ENCODE results near the gene SCG3.
A peak's percentile ranks its signal among the peaks of the same experiment; 100 is the strongest.

Gene SCG3

GRCh38 chr15:51727141-51727897 lies 46.0 kb downstream of the SCG3 start:
- no peak for DNase-seq (ENCODE audit: low read depth)

- DNase-seq (ENCODE audit: low read depth), result no peak
Measured at GRCh38 chr15:51731549-51732267, 50.4 kb downstream of the SCG3 start.

GRCh38 chr15:51732646-51733045 lies 51.3 kb downstream of the SCG3 start:
- DNase-seq (ENCODE audit: low read depth), result no peak

DNA sequence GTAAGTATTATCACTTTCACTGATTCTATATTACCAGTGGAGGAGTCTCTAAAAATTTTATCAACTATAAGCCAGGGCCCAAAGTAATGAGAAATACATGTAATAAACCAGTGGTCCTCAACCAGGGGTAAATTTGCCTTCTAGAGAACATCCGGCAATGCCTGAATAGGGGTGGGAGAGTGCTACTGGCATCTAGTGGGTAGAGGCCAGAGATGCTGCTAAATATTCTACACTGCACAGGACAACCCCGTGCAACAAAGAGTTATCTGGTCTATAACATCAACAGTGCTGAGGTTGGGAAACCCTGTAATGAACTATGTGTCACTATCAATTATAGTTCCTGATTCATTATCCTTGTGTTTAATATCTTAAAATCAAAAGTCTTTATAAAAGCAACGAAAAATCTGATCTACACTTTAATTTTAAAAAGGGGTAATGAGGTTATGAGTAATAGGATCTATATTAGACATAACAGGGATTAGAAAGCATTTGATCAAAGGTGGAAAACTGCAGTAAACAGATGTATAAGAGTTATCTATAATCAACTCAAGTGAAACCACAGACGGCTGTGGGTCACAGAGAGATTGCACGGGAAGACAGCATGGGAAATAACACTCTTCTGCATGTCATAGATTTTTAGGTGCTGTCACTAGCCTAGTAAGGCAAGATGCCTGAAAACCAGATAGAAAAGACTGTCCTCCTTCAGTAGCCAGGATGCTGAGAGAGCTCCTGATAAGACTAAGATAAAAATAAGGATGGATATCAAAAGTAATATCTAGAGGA lies 54.1 kb downstream of the SCG3 start:
- peak; percentile 2 for DNase-seq (ENCODE audit: low read depth)

DNA sequence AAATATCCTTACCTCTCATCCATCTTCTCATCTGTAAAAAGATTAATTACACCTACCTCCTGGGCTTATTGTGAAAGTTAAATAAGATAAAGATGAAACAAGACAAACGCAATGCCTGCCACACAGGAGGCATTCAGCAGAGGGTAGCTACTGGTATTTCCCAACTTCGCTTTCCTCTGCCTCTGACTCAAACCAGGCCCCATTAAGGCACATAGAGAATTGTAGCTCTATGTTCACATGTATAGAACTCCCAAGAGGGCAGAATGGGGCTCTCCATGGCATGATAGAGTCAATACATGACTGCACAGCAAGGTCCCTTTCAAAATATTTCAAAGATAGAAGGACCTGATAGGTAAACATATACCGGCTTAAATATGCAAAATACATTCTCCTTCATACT lies 54.8 kb downstream of the SCG3 start:
- no peak for DNase-seq (ENCODE audit: low read depth)

- DNase-seq (ENCODE audit: low read depth), result peak; percentile 43
Measured at GRCh38 chr15:51736751-51737521, 55.6 kb downstream of the SCG3 start.

DNA sequence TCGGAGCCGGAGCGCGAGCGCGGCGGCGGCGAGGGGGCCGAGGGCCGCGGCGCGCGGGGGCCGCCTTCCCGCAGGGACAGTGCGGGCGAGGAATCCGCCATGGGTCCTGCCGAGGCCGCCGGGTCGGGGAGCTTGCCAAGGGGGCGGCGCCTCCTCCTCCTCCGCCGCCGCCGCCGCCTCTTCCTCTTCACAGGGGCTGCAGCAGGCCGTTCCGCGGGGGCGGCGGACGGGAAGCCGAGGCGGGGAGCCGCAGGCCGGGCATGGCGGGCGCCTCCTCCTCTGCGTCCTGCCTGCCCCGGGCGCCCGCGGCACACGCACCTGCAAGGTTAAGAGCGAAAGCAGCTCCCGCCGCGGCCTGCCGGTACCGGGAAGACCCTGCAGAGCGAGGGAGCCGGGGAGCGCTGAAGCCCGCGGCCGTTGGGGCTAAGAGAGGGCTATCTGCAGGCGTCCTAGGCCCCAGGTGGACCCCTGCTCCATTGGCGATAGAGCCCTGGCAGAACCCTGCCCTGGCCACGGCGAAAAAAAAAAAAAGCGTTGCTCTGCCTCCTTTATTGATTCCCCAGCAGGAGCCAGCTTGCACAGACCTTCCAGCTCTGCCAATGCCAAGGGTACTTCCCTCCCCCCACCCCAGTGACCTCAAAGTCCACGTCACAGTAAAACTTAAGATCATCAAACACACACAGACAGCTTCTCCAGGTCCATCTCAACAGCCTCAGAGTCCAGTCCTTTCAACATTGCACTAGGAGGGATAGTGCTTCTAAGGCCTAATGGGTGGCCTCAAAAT lies 56.4 kb downstream of the SCG3 start, which contains the start of gene LYSMD2:
TSS of gene LYSMD2 (minus strand) at position 134 of the 784 bp plus-strand sequence. CDS start at position 101, 33 bp downstream.
- peak; percentile 63 for DNase-seq (ENCODE audit: low read depth)

GRCh38 chr15:51738553-51738952 lies 57.2 kb downstream of the SCG3 start:
- DNase-seq (ENCODE audit: low read depth), result no peak

GRCh38 chr15:51739061-51739712 lies 57.9 kb downstream of the SCG3 start:
- DNase-seq (ENCODE audit: low read depth), result no peak

DNA sequence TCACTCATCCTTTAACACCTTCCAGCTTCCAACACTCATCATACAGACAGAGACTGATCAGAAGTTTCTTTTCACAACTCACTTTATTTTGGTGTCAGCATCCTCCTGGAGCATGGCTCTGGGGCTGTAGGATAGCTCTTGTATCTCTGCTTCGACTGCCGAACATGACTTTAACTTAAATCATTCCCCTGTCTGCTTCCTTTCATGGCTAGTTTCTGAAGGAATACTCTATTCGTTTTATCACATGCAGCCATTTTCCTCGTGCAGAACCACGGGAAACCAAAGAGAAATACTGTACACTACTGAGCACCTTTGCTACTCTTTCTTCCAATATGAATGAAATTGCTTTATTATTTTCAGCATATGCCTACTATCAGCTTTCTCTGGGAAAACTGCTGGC lies 68.0 kb downstream of the SCG3 start:
- no peak for DNase-seq (ENCODE audit: low read depth)

GRCh38 chr15:51750186-51750585 lies 68.9 kb downstream of the SCG3 start:
- no peak for DNase-seq (ENCODE audit: low read depth)

DNA sequence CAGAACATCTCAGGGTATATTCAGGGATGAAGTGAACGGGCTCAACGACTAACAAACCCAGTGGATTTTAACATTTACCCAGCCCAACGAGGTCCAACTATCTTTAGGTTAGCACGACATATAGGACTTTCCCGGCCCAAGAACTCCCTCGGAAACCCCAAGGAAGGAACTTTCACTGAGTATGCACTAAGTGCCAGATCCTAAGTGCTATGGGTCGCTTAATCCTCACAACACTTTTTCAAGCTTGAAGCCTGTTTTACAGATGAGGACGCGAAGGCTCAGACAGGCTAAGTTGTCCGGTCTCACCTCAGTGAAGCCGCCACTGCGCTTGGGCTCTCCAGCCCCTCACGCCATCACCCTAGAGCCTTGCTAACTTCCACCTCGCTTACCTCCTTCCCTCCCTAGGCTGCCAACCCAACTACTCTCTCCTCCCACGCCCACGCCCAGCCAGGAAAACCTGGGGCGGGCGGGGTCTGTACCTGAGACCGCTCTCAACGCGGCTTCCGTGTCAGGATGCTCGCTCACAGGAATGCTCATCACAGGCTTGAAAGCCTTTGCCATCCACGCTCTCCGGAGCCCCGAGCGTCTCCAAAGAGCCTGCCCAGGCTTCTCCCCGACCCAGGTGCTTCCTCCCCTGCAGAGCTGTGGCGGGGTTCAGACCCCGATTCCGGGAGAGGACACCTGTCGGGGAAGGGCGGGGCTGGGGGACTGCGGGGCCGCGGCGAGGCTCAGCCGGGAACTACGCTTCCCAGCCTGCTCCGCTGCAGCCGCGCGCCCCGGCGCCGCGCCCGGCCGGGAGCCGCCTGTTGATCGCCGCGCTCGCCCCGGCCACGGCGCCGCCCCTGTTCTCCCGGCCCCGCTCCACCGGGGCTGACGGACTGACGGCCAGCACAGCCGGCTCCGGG lies 69.7 kb downstream of the SCG3 start, which contains the start of gene TMOD2:
TSS of gene TMOD2 (plus strand) at position 806 of the 905 bp plus-strand sequence. CDS start 14,845 bp downstream, outside the sequence.
- peak; percentile 32 for DNase-seq (ENCODE audit: low read depth)

DNA sequence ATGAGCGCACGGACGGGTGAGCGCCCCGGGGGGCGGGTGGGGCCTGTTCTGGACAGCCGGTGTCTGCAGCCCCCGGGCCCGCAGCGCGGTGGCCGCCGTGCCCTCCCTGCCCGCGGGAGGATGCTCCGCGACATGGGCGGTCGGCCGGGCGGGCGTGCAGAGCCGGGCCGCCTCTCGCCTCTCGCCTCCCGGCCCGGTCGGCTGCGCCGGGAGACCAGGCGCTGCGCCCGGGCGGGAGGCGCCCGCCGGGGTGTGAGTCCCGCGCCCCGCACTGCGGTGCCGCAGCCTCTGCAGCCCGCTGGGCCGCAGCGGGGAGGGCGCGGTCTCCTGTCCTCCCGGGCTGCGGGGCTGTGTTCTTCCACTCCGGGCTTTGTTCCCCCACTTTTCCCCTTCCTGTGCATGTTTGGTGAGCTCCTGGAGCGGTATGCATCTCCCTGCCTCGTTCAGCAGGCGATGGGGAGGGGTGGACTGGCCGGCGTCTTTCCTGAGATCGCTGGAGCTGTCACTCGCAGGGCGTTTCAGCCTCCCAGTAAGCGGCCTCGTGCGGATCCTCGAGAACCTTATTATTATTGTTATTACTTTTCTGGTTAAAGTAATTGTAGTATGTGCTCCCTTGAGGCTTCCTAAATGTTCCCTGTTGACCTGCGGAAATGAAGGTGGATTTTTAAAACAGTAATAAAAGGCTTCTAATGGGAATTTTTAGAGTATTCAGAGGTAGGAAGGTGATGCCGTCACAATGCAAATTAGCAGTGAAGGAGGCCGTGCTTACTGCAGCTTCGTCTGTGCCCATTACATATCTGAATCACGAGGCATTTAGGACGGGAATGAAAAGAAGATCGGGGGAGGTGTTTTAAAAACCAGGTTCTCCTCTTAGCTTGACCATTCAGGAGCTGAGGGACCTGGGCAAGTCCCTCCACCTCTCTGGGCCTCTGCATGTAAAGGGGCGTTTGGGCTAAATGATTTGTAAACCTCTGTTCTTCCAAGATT lies 70.7 kb downstream of the SCG3 start:
- no peak for DNase-seq (ENCODE audit: low read depth)

GRCh38 chr15:51752888-51753287 lies 71.6 kb downstream of the SCG3 start:
- DNase-seq (ENCODE audit: low read depth), result no peak

DNA sequence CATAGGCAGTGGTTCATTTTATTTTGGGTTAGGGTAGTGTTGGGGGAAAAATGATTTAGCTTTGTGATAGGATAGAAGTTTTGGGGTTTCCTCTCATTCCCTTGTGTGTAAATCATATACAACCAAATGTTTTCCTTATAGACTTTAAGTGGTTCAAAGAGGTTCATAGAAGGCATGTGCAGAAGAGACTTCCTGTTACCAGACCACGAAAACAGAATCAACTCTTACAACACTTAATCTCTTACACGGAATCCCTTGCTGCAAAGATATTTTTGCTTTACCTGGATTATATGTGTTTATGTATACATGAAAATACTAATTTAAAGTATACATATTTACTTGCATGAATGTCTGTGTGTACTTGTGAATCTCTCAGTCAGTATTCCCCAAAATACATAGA lies 73.0 kb downstream of the SCG3 start:
- no peak for DNase-seq (ENCODE audit: low read depth)

DNA sequence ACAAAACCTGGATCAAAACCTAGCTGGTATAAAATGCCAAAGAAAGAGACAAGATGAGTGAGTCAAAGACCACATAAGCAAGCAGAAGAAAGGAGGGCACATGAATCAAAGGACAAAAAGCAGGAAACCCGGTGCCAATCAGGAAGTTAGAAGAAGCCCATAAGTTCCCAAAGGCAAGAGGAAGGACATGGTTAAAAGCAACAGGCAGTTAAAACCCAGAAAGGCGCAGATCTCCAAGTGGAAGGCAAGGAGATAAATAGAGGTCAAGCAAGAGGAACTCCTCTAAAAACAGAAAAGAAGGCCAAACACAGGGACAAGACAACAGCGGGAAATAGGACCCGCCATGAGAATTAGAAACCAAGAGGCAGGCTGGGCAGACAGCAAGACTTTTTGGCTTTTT lies 74.5 kb downstream of the SCG3 start:
- no peak for DNase-seq (ENCODE audit: low read depth)

GRCh38 chr15:51756482-51756881 lies 75.2 kb downstream of the SCG3 start:
- DNase-seq (ENCODE audit: low read depth), result no peak

GRCh38 chr15:51757450-51757849 lies 76.1 kb downstream of the SCG3 start:
- no peak for DNase-seq (ENCODE audit: low read depth)

Data from activated T-helper 9 cell treated with anti-CD3 and anti-CD28 coated beads, Interleukin-2, amount 50 U/mL, for 16 hours (primary cell).